ENCODE measurements around the gene GADD45G.

The GADD45G gene

GRCh38 chr9:89574309-89574708 lies 30.5 kb upstream of the GADD45G start:
- Histone ChIP-seq H3K9me3 (ENCODE audit: control insufficient read depth in 1 of 2, low read length in 2 of 2) (no peaks in the 10 kb centered on the region), H3K4me1 (ENCODE audit: control insufficient read depth in 1 of 2, insufficient read depth in 2 of 2, low read length in 2 of 2) (no peaks in the 10 kb centered on the region), H3K27me3 (ENCODE audit: control insufficient read depth in 1 of 2, insufficient read depth in 2 of 2, low read length in 2 of 2) (peaks cover 0 to 11% of the 10 kb centered on the region in 2 donors), H3K27ac (ENCODE audit: low read depth, low read length) (no peak overlapping the region), H3K36me3 (ENCODE audit: control insufficient read depth in 1 of 2, insufficient read depth in 2 of 2, low read length in 2 of 2) (no peaks in the 10 kb centered on the region), H3K9ac (ENCODE audit: low read depth in 1 of 2, low read length in 2 of 2) (no peak overlapping the region), H3K4me3 (ENCODE audit: low read depth in 1 of 2, low read length in 2 of 2) (no peak overlapping the region)

GRCh38 chr9:89576404-89576839 lies 28.4 kb upstream of the GADD45G start:
- Histone ChIP-seq H3K27ac (ENCODE audit: low read depth, low read length) (no peak overlapping the region), H3K27me3 (ENCODE audit: control insufficient read depth in 1 of 2, insufficient read depth in 2 of 2, low read length in 2 of 2) (peaks cover 3 to 11% of the 10 kb centered on the region in 2 donors), H3K4me3 (ENCODE audit: low read depth in 1 of 2, low read length in 2 of 2) (no peak overlapping the region), H3K4me1 (ENCODE audit: control insufficient read depth in 1 of 2, insufficient read depth in 2 of 2, low read length in 2 of 2) (no peaks in the 10 kb centered on the region), H3K9ac (ENCODE audit: low read depth in 1 of 2, low read length in 2 of 2) (no peak overlapping the region), H3K9me3 (ENCODE audit: control insufficient read depth in 1 of 2, low read length in 2 of 2) (no peaks in the 10 kb centered on the region), H3K36me3 (ENCODE audit: control insufficient read depth in 1 of 2, insufficient read depth in 2 of 2, low read length in 2 of 2) (no peaks in the 10 kb centered on the region)

GRCh38 chr9:89577363-89577762 lies 27.4 kb upstream of the GADD45G start:
- H3K27me3 ChIP-seq (ENCODE audit: control insufficient read depth in 1 of 2, insufficient read depth in 2 of 2, low read length in 2 of 2), result peaks cover 3 to 11% of the 10 kb centered on the region in 2 donors
- no peaks in the 10 kb centered on the region for H3K9me3 ChIP-seq (ENCODE audit: control insufficient read depth in 1 of 2, low read length in 2 of 2)
- H3K4me1 ChIP-seq (ENCODE audit: control insufficient read depth in 1 of 2, insufficient read depth in 2 of 2, low read length in 2 of 2), result no peaks in the 10 kb centered on the region
- no peaks in the 10 kb centered on the region for H3K36me3 ChIP-seq (ENCODE audit: control insufficient read depth in 1 of 2, insufficient read depth in 2 of 2, low read length in 2 of 2)
- no peak overlapping the region for H3K27ac ChIP-seq (ENCODE audit: low read depth, low read length)
- H3K4me3 ChIP-seq (ENCODE audit: low read depth in 1 of 2, low read length in 2 of 2), result no peak overlapping the region
- no peak overlapping the region for H3K9ac ChIP-seq (ENCODE audit: low read depth in 1 of 2, low read length in 2 of 2)

GRCh38 chr9:89579741-89580385 lies 24.9 kb upstream of the GADD45G start:
- no peak overlapping the region for H3K27ac ChIP-seq (ENCODE audit: low read depth, low read length)
- peaks cover 3 to 5% of the 10 kb centered on the region in 2 donors for H3K27me3 ChIP-seq (ENCODE audit: control insufficient read depth in 1 of 2, insufficient read depth in 2 of 2, low read length in 2 of 2)
- H3K36me3 ChIP-seq (ENCODE audit: control insufficient read depth in 1 of 2, insufficient read depth in 2 of 2, low read length in 2 of 2), result no peaks in the 10 kb centered on the region
- H3K4me1 ChIP-seq (ENCODE audit: control insufficient read depth in 1 of 2, insufficient read depth in 2 of 2, low read length in 2 of 2), result no peaks in the 10 kb centered on the region
- peaks cover 0 to 4% of the 10 kb centered on the region in 2 donors for H3K9me3 ChIP-seq (ENCODE audit: control insufficient read depth in 1 of 2, low read length in 2 of 2)
- H3K4me3 ChIP-seq (ENCODE audit: low read depth in 1 of 2, low read length in 2 of 2), result no peak overlapping the region
- H3K9ac ChIP-seq (ENCODE audit: low read depth in 1 of 2, low read length in 2 of 2), result no peak overlapping the region

GRCh38 chr9:89586311-89586710 lies 18.5 kb upstream of the GADD45G start:
- Histone ChIP-seq H3K4me1 (ENCODE audit: control insufficient read depth in 1 of 2, insufficient read depth in 2 of 2, low read length in 2 of 2) (no peaks in the 10 kb centered on the region), H3K4me3 (ENCODE audit: low read depth in 1 of 2, low read length in 2 of 2) (no peak overlapping the region), H3K9ac (ENCODE audit: low read depth in 1 of 2, low read length in 2 of 2) (no peak overlapping the region), H3K27ac (ENCODE audit: low read depth, low read length) (no peak overlapping the region), H3K36me3 (ENCODE audit: control insufficient read depth in 1 of 2, insufficient read depth in 2 of 2, low read length in 2 of 2) (no peaks in the 10 kb centered on the region), H3K9me3 (ENCODE audit: control insufficient read depth in 1 of 2, low read length in 2 of 2) (peaks cover 0 to 4% of the 10 kb centered on the region in 2 donors), H3K27me3 (ENCODE audit: control insufficient read depth in 1 of 2, insufficient read depth in 2 of 2, low read length in 2 of 2) (no peaks in the 10 kb centered on the region)

GRCh38 chr9:89588271-89588879 lies 16.4 kb upstream of the GADD45G start:
- H3K4me1 ChIP-seq (ENCODE audit: control insufficient read depth in 1 of 2, insufficient read depth in 2 of 2, low read length in 2 of 2), result peaks cover 0 to 3% of the 10 kb centered on the region in 2 donors
- peaks cover 0 to 4% of the 10 kb centered on the region in 2 donors for H3K9me3 ChIP-seq (ENCODE audit: control insufficient read depth in 1 of 2, low read length in 2 of 2)
- no peak overlapping the region for H3K9ac ChIP-seq (ENCODE audit: low read depth in 1 of 2, low read length in 2 of 2)
- H3K4me3 ChIP-seq (ENCODE audit: low read depth in 1 of 2, low read length in 2 of 2), result no peak overlapping the region
- H3K36me3 ChIP-seq (ENCODE audit: control insufficient read depth in 1 of 2, insufficient read depth in 2 of 2, low read length in 2 of 2), result no peaks in the 10 kb centered on the region
- no peak overlapping the region for H3K27ac ChIP-seq (ENCODE audit: low read depth, low read length)
- peaks cover 0 to 5% of the 10 kb centered on the region in 2 donors for H3K27me3 ChIP-seq (ENCODE audit: control insufficient read depth in 1 of 2, insufficient read depth in 2 of 2, low read length in 2 of 2)

GRCh38 chr9:89590415-89590814 lies 14.4 kb upstream of the GADD45G start:
- Histone ChIP-seq H3K36me3 (ENCODE audit: control insufficient read depth in 1 of 2, insufficient read depth in 2 of 2, low read length in 2 of 2) (no peaks in the 10 kb centered on the region), H3K9ac (ENCODE audit: low read depth in 1 of 2, low read length in 2 of 2) (no peak overlapping the region), H3K4me1 (ENCODE audit: control insufficient read depth in 1 of 2, insufficient read depth in 2 of 2, low read length in 2 of 2) (peaks cover 0 to 3% of the 10 kb centered on the region in 2 donors), H3K4me3 (ENCODE audit: low read depth in 1 of 2, low read length in 2 of 2) (no peak overlapping the region), H3K27me3 (ENCODE audit: control insufficient read depth in 1 of 2, insufficient read depth in 2 of 2, low read length in 2 of 2) (peaks cover 0 to 5% of the 10 kb centered on the region in 2 donors), H3K9me3 (ENCODE audit: control insufficient read depth in 1 of 2, low read length in 2 of 2) (no peaks in the 10 kb centered on the region), H3K27ac (ENCODE audit: low read depth, low read length) (no peak overlapping the region)

- Histone ChIP-seq H3K4me1 (ENCODE audit: control insufficient read depth in 1 of 2, insufficient read depth in 2 of 2, low read length in 2 of 2) (peaks cover 0 to 3% of the 10 kb centered on the region in 2 donors), H3K36me3 (ENCODE audit: control insufficient read depth in 1 of 2, insufficient read depth in 2 of 2, low read length in 2 of 2) (no peaks in the 10 kb centered on the region), H3K27ac (ENCODE audit: low read depth, low read length) (no peak overlapping the region), H3K27me3 (ENCODE audit: control insufficient read depth in 1 of 2, insufficient read depth in 2 of 2, low read length in 2 of 2) (peaks cover 0 to 5% of the 10 kb centered on the region in 2 donors), H3K4me3 (ENCODE audit: low read depth in 1 of 2, low read length in 2 of 2) (no peak overlapping the region), H3K9me3 (ENCODE audit: control insufficient read depth in 1 of 2, low read length in 2 of 2) (no peaks in the 10 kb centered on the region), H3K9ac (ENCODE audit: low read depth in 1 of 2, low read length in 2 of 2) (no peak overlapping the region)
These were observed 13.3 kb upstream of the GADD45G start for GRCh38 chr9:89591274-89592212.

GRCh38 chr9:89592213-89592815 lies 12.5 kb upstream of the GADD45G start:
- Histone ChIP-seq H3K4me3 (ENCODE audit: low read depth in 1 of 2, low read length in 2 of 2) (no peak overlapping the region), H3K9me3 (ENCODE audit: control insufficient read depth in 1 of 2, low read length in 2 of 2) (no peaks in the 10 kb centered on the region), H3K36me3 (ENCODE audit: control insufficient read depth in 1 of 2, insufficient read depth in 2 of 2, low read length in 2 of 2) (no peaks in the 10 kb centered on the region), H3K27ac (ENCODE audit: low read depth, low read length) (no peak overlapping the region), H3K27me3 (ENCODE audit: control insufficient read depth in 1 of 2, insufficient read depth in 2 of 2, low read length in 2 of 2) (peaks cover 0 to 5% of the 10 kb centered on the region in 2 donors), H3K4me1 (ENCODE audit: control insufficient read depth in 1 of 2, insufficient read depth in 2 of 2, low read length in 2 of 2) (peaks cover 0 to 3% of the 10 kb centered on the region in 2 donors), H3K9ac (ENCODE audit: low read depth in 1 of 2, low read length in 2 of 2) (no peak overlapping the region)

Data from duodenal mucosa (tissue), 2 donors.